ENCODE measurements around the gene RPL22L1.
"Not testable (repeated sequence)": the region's sequence is repeated elsewhere in the genome, so short reads cannot be mapped to it uniquely, and the experiment has no call there.

Gene RPL22L1

DNA sequence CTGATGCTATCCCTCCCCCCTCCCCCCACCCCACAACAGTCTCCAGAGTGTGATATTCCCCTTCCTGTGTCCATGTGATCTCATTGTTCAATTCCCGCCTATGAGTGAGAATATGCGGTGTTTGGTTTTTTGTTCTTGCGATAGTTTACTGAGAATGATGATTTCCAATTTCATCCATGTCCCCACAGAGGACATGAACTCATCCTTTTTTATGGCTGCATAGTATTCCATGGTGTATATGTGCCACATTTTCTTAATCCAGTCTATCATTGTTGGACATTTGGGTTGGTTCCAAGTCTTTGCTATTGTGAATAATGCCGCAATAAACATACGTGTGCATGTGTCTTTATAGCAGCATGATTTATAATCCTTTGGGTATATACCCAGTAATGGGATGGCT lies 8.7 kb upstream of the RPL22L1 start:
- not testable (repeated sequence) for DNase-seq (ENCODE audit: low read depth)

DNA sequence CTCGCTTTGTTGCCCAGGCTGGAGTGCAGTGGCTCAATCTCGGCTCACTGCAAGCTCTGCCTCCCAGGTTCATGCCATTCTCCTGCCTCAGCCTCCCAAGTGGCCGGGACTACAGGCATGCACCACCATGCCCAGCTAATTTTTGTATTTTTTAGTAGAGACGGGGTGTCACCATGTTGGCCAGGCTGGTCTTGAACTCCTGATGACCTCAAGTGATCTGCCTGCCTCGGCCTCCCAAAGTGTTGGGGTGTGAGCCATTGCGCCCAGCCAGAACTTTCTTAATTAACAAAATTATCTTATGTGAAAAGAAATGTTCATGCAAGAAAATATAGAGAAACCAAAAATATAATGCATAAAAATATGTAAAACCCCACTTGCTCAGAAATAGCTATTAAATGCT lies 7.3 kb upstream of the RPL22L1 start:
- DNase-seq (ENCODE audit: low read depth) = not testable (repeated sequence)

DNA sequence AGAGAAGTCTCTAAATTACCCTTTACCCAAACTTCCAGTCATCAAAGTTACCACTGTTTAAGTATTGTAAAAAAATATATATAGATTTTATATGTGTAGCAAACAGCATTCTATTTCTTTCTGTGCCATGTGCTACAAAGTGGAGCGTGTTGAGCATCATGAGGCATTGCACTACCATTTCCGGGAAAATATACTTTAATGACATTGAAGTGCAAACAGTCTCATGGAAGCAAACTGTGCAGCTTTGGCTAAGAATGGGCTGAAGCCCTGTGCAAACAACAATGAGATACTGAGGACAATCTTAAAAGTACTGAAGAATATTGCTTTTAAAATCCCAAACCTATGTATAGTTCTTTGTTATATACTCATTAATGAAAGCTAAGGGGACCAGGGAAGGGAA lies 6.5 kb upstream of the RPL22L1 start:
- DNase-seq (ENCODE audit: low read depth) = no peak

DNA sequence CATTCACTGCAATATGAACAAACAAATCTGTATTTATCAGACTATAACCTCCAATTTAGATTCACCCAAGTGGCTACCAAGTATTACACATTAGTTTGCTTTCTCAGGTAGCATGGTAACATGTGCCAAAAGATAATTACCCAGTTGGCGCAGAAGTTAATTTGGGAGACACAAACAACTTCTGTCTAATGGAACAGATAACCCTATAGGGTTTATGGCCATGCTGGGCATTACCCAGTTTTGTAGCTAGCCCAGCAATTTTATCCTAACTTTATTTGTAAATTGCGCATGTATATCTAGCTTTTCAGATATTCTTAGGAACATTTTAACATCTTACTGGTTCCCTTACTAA lies 780 bp downstream of the RPL22L1 start:
- no peak for DNase-seq (ENCODE audit: low read depth)

GRCh38 chr3:170868577-170869238 lies 1.3 kb downstream of the RPL22L1 start:
- no peak for DNase-seq (ENCODE audit: low read depth)

DNA sequence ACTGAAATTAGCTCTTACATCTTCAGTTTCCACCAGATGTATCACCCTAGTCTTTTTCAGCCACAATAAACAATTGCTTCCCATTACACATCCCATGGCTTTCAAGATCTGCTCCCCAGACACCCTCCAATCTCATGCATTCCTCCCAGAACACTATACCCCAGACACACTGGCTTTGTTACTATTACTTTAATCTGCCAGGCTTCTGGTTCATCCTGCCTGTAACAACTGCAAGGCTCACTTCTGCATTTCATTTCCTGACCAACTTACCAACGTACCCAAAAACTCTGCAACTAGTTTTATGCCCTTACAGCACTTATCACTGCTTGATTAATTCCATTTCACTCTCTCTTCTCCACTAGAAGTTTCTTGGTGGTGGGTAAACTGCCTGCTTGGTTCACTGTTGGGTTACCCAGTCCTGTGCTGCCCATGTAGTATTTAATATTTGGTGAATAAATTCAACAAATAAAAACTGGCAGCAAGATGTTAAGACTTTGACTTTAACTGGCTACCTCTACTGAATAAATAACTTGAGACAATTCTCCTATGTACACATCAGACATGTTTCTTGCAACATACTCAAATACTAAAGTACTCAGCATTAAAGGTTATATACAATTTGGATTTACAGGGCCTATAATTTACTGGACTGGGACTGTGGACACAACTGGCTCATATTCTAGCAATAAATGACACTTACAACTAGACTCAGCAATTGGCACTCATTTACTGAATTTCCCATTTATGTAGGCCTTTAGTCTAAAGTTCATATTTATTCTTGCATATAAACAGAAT lies 2.7 kb downstream of the RPL22L1 start:
- no peak for DNase-seq (ENCODE audit: low read depth)

DNA sequence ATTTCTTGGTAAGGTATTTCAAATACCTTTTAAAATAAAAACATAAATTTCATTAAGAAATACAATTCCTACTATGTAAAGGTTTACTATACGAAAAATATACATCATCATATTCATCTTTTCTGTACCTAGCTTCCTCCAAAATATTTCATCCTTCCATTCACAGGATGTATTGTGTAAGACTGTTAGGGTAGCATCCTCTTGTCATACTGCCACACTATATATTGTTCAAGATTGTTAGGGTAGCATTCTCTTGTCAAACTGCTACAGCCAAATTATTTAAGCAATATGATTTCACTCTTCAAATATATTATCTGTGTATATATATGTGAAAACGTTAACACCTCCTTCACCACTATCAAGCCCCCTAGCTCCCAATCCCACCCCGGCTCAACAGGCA lies 3.5 kb downstream of the RPL22L1 start:
- DNase-seq (ENCODE audit: low read depth) = no peak

GRCh38 chr3:170865209-170866094 lies 4.5 kb downstream of the RPL22L1 start:
- no peak for DNase-seq (ENCODE audit: low read depth)

GRCh38 chr3:170864525-170865208 lies 5.3 kb downstream of the RPL22L1 start:
- DNase-seq (ENCODE audit: low read depth) = no peak

DNA sequence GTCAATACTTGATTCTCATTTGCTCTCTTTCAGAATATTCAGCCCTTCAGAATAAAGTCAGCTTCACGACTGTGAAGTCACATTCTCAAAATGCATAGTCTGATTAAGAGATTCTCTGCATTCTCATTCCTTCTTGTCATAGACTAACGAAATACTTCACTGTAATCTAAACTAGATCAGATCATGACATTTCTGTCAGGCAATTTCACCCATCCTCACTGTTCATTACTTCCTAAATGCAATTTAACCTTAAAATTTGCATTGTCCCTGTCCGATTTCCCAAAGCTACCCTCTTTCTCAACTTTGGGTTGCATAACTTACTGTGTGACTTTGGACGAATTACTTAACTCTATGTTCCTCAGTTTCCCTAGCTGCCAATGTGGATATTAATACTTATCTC lies 6.2 kb downstream of the RPL22L1 start:
- no peak for DNase-seq (ENCODE audit: low read depth)

DNA sequence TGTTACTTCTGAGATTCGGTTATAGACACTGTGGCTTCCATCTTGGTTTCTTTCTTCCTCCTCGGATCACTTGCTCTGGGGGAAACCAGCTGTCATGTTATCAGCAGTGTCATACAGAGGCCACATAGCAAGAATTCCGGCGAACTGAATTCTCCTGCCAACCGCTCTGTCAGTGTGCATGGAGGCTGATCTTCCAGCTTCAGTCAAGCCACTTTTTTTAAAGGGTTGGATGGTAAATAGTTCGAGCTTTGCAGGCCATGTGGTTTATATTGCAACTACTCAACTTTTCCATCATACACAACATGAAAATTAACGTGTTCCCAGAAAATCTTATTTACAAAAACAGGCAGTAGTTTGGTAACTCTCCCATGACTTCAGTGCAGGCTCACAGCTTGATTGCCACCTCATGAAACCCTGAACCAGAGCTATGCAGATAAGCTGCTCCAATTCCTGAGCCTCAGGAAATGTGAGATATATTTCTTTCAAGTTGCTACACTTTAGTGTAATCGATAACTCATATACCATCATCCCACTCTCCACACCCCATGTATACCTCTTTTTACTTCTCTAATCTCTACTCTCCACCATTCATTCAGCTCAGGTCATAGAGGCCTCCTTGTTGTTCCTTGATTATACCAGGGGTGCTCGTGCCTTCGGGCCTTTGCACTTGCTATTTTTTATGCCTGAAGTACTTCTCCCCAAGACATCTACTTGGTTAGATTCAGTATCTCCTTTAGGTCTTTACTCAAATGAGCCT lies 7.2 kb downstream of the RPL22L1 start:
- DNase-seq (ENCODE audit: low read depth) = peak; percentile 73

GRCh38 chr3:170858599-170858998 lies 11.4 kb downstream of the RPL22L1 start:
- no peak for DNase-seq (ENCODE audit: low read depth)

DNA sequence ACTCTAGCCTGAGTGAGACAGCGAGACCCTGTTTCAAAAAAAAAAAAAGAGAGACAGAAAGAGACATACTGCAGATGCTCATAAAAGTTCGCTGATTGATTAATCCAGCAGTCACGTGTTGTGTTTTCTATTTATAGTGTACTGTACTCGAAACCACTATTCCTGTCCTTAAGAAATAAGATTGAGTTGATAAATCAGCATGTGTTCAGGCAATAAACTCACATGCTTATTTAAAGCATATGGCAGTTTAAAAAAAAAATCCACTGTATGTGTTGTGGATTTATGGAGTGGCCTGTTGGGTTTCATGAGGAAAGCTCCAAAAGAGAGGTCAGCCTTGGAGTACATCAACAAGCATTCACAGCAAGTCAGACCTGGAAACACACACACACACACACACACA lies 17.7 kb downstream of the RPL22L1 start:
- DNase-seq (ENCODE audit: low read depth) = no peak

GRCh38 chr3:170848292-170848917 lies 21.6 kb downstream of the RPL22L1 start:
- DNase-seq (ENCODE audit: low read depth) = no peak

DNA sequence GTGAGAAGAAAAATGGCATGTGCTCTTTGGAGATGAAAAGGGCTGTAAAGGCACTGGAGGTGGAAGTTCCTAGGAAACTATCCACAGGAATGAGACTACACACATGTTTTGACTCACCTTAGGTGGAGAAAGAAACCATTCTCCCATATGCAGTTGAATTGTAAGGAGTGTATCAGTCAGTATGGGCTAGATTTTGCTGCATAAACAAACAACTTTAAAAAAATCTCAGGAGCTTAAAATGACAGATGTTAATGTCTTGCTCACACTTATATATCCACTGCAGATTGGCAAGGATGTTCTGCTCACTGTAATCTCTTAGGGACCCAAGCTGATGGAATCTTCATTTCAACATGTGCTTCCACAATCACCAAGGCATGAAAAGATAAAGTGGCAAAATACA lies 25.6 kb downstream of the RPL22L1 start:
- no peak for DNase-seq (ENCODE audit: low read depth)

DNA sequence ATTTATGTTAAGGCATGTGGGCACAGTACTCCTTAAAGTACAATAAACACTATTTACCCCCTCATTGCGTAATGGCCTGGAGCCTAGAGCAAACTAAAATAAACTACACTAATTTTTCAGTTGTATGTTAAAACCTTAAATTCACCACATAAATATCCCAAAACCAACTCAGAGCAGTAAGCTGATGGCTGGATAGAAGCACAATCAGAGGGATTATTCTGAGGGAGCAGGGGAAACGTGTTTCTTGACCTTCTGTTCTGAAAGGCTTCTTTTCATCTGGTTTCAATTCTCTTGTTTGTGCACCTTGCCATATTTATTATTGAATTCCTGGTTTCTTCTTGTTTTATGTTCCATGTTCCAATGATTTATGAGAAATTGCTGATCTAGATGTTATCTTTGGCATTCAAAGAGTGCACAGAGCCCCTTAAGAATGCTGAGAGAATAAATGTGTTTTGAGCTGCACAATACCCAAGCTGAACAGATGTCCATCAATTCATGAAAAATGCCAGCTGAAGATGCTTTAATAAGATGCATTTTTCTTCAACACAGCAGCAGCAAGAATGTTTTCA lies 29.6 kb downstream of the RPL22L1 start:
- peak; percentile 55 for DNase-seq (ENCODE audit: low read depth)

DNA sequence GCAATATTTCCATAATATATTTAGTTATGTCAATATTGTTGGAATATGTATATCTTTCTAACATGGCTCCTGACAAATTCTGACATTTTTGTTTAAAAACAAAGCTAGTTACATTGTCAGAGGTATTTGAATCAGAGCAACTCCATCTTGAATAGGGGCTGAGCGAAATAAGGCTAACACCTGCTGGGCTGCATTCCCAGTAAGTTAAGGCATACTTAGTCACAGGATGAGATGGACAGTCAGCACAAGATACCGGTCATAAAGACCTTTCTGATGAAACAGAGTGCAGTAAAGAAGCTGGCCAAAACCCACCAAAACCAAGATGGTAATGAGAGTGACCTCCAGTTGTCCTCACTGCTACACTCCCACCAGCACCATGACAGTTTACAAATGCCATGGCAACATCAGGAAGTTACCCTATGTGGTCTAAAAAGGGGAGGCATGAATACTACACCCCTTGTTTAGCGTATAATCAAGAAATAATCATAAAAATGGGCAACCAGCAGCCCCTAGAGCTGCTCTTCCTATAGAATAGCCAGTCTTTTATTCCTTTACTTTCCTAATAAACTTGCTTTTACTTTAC lies 30.4 kb downstream of the RPL22L1 start:
- DNase-seq (ENCODE audit: low read depth) = no peak

DNA sequence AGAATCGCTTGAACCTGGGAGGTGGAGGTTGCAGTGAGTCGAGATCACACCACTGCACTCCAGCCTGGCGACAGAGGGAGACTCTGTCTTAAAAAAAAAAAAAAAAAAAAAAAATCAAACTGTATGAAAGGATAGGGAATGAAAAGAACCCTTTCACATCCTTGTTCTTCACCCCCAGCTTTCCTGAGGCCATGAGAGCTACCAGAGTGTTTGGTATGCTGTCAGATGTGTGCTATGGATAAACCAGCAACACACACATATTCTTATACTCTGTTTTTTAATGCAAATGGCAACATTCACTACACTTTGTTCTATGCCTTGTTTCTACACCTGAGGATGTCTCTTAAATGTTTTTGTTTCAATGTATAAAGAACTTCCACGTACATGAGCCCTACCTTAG lies 33.5 kb downstream of the RPL22L1 start:
- DNase-seq (ENCODE audit: low read depth) = no peak

- DNase-seq (ENCODE audit: low read depth) = no peak
Measured at GRCh38 chr3:170835336-170835735, 34.7 kb downstream of the RPL22L1 start.

- DNase-seq (ENCODE audit: low read depth) = no peak
Measured at GRCh38 chr3:170830580-170830979, 39.4 kb downstream of the RPL22L1 start.
